KBM-7 (cell line): Measurements from ENCODE around the gene RNF31.
"Not testable (repeated sequence)": the region's sequence is repeated elsewhere in the genome, so short reads cannot be mapped to it uniquely, and the experiment has no call there.

Source experiments
- DNase-seq: peaks from one replicate; pipeline ENCODE4 v3.0.0-alpha.2; 2015
- in situ Hi-C: fragments of 300-500 bp; cut with MboI; formaldehyde crosslinking; loops from 2 replicates; pipeline ENCODE4 v1.14.3; 2020; ENCODE audit warnings: low sequenced_read_pairs, low pct_unique_long_range_greater_than_20kb, mixed read lengths

The RNF31 gene

DNA sequence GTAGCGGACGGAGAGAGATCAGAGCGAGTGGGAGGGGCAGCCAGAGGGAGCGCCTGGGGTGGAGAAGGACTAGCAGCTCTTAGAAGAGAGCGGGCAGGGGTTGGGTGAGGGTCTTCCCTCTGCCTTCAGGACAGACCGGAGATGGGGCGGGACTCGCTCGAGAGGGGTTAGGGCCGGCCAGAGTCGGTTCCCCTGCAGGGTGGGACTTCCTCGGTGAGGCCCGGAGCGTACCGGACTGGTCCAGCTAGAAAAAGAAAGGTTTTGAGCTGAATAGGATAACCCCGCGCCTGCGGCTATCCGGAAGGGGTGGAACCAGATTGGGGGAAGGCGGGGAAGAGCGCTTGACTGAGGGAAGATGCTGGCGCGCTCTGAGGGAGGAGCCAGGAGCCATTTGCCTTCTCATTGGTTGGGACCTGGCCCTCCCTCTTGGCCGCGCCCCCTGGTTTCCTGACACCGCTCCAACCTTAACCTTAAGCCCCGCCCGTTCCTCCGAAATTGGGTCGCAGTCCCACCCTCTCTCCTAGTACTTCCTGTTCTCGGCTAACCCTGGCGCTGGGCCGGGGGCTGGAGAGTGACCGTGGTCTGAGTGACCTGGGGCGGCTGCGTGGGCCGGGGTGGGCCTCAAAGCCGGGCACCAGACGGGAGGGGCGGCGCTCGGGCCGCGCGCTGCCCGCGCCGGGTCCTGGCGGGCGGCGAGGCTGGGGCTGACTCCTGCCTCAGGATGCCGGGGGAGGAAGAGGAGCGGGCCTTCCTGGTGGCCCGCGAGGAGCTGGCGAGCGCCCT is at the start of gene RNF31:
TSS of gene RNF31 (plus strand) at position 521 of the 783 bp plus-strand sequence. CDS start at position 722, 201 bp downstream.
- peak; percentile 100 for DNase-seq
- in situ Hi-C loops, result no loop called here

DNA sequence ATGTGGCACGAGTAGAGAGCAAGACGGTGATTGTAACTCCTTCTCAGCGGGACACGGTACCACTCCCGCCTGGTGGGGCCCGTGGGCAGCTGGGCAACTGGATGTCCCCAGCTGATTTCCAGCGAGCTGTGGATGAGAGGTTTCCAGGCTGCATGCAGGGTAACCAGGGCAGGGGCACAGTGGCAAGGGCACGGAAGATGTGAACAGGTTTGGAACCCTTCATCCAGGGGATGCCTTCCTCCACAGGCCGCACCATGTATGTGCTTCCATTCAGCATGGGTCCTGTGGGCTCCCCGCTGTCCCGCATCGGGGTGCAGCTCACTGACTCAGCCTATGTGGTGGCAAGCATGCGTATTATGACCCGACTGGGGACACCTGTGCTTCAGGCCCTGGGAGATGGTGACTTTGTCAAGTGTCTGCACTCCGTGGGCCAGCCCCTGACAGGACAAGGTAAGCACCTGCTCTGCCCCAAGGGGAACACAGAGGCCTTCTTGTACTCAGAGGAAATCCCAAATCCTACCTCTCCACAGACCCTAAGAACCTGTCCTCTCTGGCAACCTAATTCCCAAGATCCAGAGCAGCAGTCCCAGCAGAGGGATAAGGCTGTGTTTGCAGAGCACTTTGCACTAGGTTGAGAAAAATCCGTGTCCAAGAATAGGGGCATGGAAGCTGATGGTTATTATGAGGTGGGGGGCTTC is 48.9 kb upstream of the RNF31 start:
- in situ Hi-C loops, result no loop called here
- DNase-seq, result no peak

DNA sequence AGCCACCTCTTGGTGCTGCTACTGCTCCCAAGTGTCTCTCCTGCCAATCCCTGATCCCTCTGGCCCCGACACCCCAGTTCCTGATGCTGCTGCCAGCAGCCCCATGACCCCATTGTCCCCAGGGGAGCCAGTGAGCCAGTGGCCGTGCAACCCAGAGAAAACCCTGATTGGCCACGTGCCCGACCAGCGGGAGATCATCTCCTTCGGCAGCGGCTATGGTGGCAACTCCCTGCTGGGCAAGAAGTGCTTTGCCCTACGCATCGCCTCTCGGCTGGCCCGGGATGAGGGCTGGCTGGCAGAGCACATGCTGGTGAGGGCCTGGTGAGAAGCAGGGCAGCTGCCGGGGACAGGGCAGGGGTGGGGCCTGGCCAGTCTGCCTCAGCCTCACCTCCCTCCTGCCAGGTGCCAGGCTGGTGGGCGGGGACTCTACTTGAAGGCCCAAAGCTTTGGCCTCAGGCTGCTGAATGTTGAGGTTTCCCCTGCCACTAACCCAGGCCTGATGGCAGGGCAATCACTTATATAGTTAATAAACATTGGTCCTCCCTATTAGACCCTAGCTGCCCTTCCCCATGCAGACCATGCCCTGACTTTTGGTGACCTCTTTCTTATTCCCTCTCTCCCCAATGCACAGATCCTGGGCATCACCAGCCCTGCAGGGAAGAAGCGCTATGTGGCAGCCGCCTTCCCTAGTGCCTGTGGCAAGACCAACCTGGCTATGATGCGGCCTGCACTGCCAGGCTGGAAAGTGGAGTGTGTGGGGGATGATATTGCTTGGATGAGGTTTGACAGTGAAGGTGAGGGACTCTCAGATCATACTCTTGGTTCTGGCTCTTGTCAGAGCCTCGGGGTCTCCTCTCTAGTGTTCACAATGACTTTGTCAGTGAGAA is 48.1 kb upstream of the RNF31 start:
- in situ Hi-C loops, result no loop called here
- no peak for DNase-seq

DNA sequence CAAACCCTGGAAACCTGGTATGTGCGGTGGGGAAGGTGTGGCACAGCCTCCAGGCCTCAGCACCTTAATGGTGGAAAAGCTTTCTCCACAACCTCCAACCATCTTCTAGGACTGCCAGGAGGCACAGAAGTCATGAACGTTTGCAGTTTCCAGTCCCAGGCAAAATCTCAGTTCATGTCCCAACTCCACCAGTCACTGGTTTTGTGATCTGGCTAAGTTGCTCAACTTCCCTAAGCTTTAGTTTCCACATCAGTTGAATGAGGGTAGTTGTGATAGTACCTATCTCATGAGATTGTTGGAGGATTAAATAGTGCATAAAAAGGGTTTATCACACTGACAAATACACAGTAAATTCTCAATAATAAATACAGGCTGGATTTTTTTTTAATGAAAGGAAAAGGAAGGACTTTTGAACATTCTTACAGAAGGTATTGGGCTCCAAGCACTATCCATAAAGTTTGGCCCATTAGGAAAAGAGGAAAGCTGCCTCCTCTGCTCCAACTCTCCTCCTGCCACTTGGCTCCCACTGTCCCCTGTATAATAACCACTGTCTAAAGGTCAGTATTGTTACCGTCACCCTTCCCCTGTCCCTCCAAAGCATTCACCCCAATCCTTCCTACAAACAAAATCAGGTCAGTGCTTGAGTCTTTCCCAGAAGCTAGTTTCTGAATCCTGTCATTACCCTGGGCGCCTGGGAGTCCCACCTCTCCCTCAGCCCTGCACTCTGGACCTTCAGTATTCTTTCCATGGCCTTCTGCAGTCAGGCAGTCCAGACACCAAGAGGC is 46.9 kb upstream of the RNF31 start:
- in situ Hi-C loops, result no loop called here

DNA sequence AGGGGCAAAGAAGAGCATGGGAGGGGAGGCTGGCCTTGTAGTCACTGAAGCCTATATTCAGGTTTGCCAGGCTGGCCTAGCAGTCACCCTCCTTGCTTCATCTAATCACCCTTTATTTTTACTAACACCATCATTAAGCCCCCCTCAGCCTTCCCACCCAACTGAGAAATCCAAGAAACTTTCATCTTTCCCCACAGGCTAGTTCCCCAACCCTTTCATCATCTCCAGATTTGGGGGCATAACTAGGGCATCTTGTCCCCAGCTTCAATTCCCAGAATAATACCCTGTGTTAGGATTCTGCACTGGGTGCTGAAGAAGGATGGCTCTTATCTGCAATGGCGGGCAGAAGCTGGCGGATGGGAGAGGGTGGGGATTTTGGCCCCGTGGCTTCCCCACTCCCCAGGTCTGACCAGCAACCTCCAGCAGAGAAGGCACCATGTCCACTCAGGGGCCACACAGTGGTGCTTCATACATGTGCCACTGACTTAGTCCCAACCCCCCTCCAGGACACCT is 46.3 kb upstream of the RNF31 start:
- no peak for DNase-seq
- in situ Hi-C loops, result no loop called here

More for the DNA sequence above, 46.9 kb upstream of the RNF31 start:
- DNase-seq, result no peak

DNA sequence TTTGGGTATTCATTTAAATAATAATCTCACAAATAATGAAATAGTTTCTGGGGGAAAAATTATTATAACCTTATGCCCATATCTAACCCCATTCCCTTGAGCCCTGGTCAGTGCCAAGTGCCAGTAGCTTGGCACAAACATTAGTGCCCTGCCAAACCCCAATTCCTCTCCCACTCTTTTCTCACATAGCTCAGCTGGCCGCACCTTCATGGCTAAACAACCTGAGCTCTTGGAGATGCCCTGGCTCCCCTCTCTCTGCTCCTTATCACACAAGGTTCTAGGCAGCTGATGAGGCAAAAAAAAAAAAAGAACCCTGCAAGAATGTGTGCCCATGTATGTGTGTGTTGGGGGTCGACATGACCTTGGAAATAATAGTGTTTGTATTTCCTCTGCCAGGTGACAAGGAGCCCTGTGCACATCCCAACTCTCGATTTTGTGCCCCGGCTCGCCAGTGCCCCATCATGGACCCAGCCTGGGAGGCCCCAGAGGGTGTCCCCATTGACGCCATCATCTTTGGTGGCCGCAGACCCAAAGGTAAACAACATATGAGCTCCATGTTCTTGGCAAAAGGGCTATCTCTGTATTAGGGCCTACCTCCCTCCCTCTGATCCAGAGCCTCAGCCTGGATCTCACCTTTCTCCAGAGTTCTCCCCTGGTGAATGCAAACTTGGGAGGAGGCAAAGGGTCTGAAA is 44.8 kb upstream of the RNF31 start:
- no peak for DNase-seq
- in situ Hi-C loops, result no loop called here

DNA sequence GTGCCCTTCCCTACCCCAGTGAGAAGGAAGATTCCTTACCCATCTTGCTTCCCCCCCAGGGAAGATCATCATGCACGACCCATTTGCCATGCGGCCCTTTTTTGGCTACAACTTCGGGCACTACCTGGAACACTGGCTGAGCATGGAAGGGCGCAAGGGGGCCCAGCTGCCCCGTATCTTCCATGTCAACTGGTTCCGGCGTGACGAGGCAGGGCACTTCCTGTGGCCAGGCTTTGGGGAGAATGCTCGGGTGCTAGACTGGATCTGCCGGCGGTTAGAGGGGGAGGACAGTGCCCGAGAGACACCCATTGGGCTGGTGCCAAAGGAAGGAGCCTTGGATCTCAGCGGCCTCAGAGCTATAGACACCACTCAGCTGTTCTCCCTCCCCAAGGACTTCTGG is 43.8 kb upstream of the RNF31 start:
- in situ Hi-C loops, result no loop called here
- DNase-seq, result no peak

DNA sequence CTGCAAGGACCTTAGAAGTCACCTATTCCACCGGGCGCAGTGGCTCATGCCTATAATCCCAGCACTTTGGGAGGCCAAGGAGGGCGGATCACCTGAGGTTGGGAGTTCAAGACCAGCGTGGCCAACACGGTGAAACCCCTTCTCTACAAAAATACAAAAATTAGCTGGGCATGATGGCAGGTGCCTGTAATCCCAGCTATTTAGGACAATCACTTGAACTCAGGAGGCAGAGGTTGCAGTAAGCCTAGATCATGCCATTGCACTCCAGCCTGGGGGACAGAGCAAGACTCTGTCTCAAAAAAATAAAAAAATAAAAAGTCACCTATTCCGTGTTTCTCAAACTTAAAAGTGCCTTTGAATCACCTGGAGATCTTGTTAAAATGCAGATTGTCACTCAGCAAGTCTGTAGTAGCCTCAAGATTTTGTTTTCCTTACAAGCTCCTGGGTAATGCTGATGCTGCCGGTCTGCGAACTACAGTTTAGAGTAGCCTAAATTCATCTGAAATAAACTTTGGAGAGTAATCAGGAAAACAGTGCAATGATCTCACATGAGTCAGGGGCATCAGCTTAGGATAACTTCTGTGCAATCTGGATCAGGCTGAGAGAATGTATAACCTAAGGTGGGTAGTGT is 41.6 kb upstream of the RNF31 start:
- DNase-seq, in situ Hi-C loops: not testable (repeated sequence)

DNA sequence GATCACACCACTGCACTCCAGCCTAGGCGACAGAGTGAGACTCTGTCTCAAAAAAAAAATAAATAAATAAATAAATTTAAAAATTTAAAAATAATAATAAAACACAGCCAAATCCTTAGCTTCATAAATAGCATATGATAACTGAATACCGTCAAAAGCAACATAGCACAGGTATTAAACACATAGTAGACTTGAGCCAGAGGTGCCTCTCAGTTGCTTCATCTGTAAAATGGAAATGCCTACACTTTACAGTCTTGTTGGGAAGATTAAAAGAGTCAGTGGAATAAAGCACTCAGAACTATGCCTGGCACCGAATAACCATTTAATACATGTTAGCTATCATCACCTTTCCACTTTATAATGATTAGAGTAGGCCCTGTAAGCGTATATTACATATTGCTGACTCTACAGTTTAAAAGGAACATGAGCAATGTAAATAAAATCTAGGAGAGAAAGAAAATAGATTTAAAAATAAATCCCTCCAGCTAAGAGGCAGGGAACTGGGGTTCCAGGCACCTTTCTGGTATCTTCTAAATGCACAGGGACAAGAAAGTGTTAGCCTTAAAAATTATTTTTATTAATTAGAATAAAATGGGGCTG is 40.5 kb upstream of the RNF31 start:
- in situ Hi-C loops, result no loop called here
- no peak for DNase-seq

DNA sequence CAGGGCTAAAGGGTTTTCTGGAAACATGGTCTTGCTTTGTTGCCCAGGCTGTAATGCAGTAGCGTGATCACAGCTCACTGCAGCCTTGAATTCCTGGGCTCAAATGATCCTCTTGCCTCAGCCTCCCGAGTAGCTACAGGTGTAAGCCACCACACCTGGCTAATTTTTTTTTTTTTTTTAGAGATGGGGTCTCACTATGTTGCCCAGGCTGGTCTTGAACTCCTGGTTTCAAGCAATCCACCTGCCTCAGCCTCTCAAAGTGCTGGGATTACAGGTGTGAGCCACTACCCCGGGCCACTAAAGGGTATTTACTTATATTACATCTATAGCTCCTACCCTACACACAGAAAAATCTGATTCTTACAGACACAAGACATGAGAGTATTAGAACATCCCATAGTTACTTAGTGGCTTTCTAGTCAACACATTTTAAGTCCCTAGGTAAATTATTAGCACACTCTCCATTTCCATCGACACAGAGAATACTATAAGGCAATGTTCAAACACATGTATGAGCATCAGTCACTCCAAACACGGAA is 38.9 kb upstream of the RNF31 start:
- no peak for DNase-seq
- in situ Hi-C loops, result no loop called here

DNA sequence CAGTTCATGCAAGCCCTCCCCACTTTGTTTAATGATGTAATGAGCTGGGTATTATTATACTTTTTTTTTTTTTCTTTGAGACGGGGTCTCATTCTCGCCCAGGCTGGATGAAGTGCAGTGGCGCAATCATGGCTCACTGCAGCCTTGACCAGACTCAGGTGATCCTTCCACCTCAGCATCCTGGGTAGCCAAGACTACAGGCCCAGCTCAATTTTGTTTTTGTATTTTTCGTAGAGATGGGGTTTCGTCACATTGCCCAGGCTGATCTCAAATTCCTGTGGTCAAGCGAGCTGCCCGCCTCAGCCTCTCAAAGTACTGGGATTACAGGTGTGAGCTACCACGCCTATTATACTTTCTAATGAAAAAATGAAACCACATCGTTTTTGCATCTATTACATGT is 37.2 kb upstream of the RNF31 start:
- DNase-seq, result no peak
- in situ Hi-C loops, result no loop called here

DNA sequence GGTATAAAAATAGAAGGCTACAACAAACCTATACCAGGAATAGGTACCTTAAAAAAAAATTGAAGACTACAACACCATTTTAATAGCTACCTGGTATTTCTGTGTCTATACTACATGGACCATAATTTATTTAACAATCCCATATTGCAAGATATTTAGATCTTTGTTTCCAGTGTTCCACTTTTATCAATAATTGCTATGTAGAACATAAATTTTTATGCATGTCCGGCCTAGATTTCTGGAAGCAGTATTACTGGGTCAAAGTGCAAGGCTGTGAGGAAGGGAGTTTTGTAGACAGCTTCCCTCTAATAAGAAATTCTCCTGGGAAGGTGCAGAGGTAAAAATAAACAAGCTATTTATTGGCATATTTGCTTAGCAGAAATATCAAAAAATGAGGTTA is 36.8 kb upstream of the RNF31 start:
- DNase-seq, result no peak
- in situ Hi-C loops, result no loop called here

DNA sequence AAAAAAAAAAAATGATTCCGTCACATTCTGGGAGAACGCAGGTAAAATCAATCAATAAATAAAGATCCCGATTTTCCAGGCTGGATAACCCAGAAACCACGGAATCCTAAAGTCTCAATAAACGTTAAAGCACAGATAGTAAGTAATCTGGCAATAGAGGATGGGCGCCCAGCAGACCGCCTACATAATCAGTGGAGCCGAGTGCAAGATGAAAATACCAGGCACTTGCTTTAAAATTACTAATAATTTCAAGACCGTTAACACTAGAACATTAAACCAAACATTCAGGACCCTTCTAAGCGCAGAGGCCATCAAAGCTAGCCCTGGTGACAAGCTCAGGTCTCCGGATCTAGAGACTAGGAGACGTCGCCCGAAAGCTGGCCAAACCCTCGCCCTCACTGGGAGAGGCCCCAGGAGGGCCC is 33.9 kb upstream of the RNF31 start:
- no peak for DNase-seq
- in situ Hi-C loops, result no loop called here

DNA sequence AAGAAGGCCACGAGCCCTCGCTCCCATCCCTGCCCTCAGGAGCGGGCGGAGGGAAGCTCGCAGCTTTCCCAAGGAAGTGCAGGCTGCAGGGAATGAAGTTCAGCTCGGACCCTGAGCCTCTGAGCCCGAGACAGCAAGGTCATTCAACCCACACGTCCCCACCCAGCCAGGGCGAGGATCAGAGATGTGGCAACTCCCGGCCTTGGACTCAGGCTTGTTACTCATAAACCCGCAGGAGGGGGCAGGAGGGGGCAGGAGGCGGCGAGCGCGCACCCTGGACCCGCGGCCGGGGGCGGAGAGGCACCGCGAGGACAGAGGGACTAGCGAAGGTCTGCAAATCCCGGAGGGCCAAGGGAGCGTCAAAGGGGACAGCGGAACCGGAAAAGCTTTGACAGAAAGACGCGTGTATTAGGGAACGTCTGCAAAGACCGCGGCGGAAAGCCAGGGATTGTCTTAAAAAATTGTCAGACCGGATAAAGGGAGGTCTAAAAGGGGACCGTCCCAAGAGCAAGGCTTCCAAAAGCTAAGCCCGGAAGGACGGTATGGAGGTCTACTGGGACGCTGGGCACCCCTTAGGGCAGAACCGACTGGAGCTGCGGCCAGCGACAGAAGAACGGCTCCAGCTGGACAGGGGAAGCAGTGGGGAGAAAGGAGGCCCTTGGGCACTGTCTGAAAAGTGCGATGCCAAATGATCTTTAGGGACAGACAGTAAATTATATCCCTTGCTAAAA is 33.3 kb upstream of the RNF31 start:
- peak; percentile 95 for DNase-seq
- in situ Hi-C loops, result no loop called here

DNA sequence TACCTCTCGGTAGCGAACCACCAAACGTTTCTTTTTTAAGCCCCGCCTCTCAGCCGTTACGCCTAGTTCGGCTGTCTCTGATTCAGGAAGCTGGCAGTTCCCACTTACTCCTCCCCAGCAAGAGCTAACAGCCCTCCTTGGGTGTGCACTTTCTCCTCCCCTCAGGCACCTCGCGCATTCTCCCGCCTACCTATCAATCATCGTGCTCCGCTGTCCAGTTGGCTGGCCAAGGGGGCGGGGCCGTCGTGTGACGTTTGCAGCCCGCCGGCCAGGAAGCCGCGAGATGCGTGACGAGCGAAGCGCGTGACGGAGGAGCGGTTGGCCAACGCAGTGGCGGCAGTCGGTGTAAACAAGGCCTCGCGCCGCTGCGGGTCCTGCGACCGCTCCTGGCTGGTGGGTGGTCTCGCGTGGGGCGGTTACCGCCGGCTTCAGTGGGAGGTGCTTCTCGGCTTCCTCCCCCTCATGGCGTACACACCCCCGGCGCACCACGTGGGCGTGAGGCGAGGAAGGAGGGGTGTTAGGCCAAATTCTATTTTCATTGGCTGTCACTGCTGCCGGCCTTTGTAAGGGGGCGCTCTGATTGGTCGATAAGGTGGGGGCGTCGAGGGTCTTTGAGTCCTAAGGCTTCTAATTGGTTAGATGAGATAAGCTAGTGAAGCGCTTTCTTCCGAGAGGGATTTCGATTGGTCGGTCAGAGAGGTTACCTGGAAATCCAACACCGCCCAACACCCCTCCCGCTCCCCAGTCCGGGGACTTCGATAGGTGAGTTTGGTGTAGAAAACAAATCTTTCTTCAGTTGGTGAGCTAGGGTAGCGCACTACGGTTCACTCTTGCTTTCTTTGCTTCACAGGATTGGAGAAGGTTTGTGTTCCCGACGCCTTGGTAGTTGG is 32.5 kb upstream of the RNF31 start, which contains the start of the genes DCAF11 and NRL:
TSS of gene DCAF11 (plus strand) at position 246 of the 890 bp plus-strand sequence. CDS start 818 bp downstream, outside the sequence.
TSS of gene NRL (minus strand) at position 418 of the 890 bp plus-strand sequence. CDS start 32,101 bp downstream, outside the sequence.
- in situ Hi-C loops, result no loop called here
- DNase-seq, result peak; percentile 100
